GM19463 (cell line): ENCODE measurements around the gene IPO9.
"Not testable (repeated sequence)": the region's sequence is repeated elsewhere in the genome, so short reads cannot be mapped to it uniquely, and the experiment has no call there.

Source experiments
- ATAC-seq: cut with Tn5 transposase; IDR thresholded peaks from one replicate; pipeline ENCODE4 v1.9.1; 2021; ENCODE audit warnings: mild to moderate bottlenecking, moderate library complexity; ENCODE audit not compliant: unreplicated experiment

Gene IPO9

DNA sequence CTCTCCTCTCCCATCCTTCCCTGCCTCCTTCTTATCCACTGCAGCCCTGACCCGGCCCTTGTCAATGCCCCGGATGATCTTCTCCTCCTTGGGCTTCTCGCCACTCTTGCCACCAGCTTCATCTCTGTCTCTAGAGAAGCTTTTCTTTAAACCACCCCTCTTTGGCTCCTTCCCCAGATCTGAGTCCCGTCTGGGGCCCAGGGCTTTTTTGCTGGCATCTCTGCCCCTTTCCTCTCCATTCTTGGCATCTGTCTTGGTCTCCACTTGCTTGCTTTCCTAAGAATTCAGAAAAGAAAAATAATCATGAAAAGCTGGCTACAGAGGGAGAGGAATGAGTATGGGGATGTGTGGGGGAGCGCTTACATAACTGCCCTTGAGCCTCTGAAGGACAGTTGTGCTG, 71.5 kb downstream of the IPO9 start:
- ATAC-seq, result no peak

DNA sequence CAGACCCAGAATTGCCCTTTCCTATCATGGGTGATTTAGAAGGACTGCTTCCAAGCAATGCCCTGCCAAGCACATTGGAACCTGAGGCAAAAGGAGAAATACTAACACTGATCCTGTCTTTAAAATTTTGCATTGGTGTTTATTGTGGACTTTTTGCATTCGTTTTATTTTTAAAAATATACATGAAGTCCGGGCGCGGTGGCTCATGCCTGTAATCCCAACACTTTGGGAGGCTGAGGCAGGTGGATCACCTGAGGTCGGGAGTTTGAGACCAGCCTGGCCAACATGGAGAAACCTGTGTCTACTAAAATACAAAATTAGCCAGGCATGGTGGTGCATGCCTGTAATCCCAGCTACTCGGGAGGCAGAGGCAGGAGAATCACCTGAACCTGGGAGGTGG, 72.1 kb downstream of the IPO9 start:
- ATAC-seq, result not testable (repeated sequence)

DNA sequence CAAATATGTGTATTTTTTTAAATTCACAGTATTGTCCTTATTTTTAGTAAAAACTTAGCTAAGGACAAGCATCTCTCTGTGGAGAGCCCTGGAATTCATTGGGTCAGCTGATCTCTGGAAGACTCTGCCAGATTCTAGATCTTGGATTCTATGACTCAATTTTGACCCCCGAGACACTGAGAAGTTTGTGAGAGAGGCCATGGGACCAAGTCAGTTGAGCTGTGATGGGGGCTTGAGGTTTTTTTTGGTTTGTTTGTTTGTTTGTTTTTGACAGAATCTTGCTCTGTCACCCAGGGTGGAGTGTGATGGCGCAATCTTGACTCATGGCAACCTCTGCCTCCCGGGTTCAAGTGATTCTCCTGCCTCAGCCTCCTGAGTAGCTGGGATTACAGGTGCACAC, 73.2 kb downstream of the IPO9 start:
- no peak for ATAC-seq

DNA sequence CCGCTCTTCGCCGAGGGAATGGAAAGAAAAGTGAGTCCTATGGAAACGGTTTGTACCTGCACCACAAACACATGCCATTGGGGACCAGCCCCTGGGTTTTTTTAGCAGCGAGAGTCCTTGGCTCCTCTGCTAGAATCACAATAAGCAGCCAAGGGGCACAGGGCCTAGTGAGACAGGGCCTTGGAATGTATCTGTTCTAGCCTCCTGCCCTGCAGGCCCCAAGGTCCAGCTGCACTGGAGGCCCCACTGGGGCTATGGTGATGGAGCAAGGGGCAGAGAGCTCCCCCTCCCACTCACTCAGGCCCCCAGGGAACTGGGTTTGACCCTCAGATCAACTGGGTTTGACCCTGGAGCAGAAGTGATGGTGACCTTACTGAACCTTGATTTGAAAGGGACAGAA, 74.2 kb downstream of the IPO9 start:
- no peak for ATAC-seq

DNA sequence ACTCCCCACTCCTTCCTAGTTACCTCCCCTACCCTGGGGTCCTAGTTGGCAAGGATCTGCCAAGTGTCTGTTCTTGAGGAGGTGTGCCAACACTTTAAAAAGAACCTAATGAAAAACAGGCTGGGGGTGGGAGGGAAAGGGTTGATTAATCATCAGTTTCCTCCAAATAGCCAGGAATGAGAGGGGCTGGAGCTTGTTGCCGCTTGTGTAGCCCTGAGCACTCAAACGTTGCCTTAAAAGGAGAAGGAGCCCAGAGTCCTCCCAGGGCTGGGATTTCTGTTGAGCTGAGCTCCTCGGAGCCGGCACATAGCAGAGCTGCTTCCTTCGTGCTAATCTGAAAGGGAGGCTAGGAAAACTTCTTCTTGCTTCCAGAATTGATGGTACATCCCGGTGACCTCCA, 75.6 kb downstream of the IPO9 start:
- ATAC-seq, result no peak

DNA sequence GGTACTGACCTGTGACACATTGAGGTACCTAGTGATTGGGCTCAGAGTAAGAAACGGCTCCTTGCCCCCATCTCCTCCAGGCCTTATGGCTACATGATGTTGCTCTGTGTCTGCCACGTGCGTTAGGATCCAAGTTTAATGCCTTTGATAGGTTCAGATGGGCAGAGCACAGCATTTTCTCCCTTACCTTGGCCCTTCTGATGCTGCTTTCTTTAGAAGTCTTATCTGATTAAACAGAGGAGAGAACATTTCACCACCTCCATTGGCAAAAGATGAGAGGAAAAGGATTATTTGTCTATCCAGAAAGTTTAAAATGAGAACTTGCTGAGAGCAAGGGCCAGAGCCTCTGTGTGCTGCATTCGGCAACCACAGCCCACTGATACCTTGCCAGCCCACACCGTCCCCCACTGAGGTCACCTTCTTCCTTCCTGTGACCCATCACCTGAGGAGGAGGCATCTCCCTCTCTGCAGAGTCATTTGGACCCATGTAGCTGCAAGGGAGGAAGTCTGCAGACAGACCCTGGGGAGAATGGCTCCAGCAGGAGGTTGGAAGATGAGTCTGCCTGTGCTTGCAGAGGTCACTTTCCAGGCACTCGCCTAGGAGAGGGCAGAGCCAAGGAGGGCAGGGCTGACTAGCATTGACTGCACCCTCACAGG, 76.4 kb downstream of the IPO9 start:
- ATAC-seq, result no peak

DNA sequence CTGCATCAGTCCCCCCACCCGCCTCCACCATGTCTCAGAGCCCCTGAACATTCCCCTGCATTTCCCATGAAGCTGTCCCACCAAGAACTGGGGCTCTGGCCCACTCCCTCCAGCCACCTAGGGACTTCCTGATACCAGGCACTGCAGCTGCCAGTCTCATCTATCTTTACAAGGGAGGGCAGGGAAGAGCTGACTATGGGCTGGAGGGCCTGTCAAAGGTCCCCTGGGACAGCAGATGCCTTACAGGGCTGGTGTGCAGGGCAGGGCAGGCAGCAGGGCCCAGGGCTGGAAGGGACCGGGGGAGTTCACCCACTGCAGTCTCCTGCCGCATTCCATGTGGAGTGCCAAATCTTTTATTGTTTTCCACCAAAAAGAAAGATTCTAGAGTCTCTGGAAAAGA, 77.4 kb downstream of the IPO9 start:
- ATAC-seq, result no peak

DNA sequence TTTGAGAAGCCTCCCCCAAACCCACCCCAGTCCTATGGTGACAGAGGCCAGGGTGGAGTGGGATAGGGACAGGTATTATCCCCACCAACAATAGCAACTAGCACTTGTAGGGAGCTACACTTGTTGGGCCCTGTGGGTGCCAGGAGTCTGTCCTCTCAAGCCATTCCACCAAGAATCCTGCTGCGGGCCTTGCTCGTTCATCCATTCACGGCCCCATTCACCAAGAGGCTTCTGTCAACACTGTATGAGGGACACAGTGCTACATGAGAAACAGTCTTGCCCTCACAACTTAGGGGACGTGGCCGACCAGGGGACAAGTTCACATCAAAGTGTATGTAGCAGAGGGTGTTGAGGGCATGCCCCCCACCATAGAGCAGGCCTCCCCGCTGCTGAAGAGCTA, 78.7 kb downstream of the IPO9 start:
- no peak for ATAC-seq

DNA sequence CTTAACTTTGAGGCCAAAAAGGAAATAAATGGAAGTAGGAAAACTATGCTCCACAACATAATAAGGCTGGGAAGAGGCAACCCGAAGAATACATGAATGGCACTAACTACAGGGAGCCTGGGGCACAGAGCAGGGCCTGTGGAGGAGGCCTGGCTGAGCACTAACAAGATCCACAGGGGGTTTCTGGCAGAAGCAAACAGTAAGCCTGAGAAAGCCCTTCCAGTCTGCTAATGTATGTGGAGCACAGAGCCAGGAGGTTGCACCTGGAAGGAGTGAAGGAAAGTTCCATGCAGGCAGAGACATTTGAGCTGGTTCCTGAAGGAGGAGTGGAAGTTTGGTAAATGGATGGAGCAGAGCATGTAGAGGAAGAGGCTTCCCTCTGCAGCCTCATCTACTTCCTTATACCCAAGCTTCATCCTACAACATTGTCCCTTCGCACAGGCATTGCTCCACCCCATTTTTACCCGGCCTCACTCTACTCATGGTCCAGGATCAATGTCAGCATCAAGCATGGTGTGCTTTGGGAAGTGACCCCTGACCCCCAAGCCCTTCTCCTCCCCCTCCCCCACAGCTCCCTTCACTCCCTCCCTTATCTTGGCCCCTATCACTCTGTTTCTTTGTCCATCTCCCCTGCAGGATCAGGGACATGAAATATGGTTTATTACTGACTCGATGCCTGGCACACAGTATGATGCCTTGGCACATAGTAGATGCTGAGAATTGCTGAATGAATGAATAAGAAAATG, 83.0 kb downstream of the IPO9 start:
- no peak for ATAC-seq

DNA sequence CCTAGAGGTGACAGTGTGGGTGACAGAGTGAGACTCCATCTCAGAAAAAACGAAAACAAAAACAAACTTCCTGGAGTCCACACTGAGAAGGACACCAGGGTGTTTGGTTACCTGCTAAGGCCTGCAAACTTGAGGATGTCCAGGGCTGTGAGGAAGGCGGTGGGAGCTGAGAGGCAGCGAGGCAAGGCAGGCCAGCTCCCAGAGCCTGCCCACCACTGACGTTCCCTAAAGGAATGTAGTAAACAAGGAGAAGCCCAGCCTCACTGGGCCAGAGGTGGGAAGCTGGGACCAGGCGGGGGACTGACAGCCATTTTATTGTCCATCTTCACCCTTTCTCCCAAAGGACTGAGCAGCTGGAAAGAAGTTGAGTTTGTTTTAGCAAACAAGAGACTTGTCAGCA, 83.9 kb downstream of the IPO9 start:
- no peak for ATAC-seq

DNA sequence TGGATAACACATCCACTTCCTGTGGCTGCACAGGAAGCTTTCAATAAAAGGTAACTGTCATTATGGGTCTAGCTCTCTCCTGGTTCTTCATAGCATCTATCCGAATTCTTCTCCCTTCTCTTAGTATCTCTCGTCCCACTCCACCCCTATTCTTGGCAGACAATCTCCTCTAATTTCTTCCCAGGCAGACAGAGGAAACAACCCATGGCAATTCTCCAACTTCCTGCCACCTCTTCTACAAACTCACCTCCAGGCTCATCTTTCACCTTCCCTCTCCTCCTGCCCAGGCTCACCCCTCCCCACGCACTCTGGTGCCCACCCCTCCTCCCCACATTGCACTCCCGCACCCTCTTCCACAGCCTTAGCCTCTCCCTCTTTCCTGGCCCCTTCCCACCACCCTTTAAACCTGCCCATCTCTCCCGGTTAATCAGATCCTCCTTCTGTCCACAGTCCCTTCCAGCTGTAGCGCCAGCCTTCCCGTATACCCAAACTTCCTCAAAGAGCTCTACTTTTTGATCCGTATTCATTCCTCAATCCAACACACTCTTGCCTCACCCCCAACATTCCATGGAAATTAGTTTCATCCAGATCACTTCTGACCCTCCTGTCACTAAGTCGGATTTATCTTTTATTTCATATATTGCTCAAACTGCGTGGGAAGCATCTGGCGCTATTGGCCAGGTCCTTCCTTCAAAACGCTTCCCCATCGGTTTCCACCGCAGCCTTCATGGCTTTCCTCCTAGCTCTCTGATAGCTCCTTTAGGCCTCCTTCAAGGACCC, 85.7 kb downstream of the IPO9 start:
- no peak for ATAC-seq

DNA sequence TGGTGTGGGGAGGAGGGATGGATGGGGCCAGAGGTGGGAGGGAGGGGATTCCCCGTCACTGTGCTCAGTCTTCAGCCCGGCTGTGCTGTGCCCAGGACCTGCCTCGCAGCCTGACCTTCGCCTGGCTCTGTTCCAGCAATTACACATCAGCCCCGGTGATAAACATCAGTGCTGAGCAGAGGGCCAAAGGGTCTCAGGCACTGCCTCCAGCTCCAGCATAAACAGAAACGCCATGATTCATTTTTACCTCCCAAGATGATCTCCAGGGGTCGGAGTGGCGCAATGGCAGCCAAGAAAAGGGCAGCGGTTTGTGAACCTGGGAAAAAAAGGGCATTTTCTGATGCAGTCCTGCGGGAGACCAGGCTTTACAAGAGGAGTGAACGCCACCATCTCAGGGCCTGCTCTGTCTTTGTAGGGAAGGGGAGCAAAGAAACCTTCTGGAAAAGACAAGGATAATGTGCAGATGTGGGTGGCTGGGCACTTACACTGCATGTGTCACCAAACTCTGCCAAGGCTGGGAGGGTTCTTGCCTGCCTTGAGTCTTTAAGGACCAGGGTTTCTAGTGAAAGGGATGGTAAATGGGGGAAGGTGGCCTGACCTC, 87.8 kb downstream of the IPO9 start:
- no peak for ATAC-seq

DNA sequence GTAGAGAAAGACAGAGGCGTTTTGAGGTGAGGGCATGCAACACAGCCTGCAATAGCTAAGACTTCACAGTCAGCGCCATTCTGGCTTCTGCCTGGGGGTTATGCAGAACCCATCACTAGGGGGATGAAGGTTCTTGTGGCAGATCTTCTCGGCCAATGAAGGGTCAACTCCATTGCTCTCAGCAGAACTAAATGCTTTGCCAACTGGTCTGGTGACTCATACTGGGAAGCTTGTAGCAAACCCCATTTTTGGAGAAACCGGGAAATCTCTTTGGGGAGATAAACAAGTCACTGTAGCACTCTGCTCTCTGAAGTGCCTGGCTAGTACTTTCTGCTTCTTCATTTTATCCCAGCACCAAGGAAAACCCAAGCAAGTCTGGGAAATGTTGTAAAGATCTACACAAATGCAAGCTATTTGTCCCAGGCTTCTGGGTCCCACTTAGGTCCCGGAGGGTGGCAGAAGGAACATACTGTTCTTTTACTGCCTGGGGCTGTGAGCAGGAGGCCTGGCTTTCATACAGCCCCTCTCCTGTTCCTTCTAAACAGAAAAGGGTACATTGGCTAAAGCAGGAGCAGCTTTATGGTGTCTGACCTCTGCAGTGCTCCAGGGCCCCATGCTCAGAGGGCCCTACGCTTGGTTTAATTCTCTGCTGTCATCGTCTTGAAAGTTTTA, 88.5 kb downstream of the IPO9 start:
- no peak for ATAC-seq

DNA sequence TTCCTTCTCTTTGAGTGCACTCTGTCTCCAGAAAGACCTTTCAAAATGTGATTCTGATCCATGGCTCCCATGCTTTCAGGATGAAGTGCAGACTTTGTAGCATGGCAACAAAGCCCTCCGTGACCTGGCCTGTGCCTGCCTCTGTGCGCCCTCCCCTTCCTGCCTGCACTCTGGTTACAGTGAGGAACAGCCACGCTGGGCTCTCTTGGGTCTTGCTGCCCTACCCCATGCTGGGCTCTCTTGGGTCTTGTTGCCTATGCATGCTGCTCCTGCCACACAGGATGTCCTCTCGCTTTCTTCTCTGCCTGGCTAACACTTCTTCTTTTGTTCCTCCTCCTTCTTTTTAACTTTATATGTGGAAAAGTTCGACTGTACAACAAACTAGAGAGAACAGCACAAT, 89.4 kb downstream of the IPO9 start:
- ATAC-seq, result no peak

DNA sequence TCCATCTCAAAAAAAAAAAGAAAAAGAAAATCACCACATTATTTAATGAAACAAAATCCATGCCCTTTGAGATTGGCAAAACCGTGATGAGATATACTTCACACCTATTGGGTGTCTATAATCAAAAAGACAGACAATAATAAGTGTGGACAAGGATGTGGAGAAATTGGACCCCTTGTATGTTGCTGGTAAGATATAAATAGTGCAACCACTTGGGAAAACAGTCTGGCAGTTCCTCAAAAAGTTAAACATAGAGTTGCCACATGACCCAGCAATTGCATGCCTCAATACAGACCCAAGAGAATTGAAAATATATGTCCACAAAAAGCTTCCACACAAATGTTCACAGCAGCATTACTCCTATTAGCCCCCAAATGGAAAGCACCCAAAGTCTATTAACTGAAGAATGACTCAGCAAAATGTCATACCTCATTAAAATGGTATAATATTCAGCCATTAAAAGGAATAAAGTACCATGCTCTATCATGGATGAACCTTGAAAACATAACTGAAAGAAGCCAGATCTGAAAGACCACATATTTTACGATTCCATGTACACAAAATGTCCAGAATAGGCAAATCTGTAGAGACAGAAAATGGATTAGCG, 93.1 kb downstream of the IPO9 start:
- no peak for ATAC-seq

DNA sequence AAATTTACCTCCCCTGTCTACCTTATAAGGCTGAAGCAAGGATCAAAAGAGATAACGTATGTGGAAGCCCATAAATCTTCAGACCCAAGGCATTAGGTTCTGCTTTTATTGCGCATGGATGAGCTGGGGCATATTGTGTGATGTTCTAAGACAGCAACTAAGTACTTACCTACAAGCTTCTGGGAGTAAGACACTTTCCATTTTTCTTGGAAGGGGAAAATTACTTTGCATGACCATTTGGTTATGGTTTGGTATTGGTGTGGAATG, 96.3 kb downstream of the IPO9 start:
- ATAC-seq, result no peak

DNA sequence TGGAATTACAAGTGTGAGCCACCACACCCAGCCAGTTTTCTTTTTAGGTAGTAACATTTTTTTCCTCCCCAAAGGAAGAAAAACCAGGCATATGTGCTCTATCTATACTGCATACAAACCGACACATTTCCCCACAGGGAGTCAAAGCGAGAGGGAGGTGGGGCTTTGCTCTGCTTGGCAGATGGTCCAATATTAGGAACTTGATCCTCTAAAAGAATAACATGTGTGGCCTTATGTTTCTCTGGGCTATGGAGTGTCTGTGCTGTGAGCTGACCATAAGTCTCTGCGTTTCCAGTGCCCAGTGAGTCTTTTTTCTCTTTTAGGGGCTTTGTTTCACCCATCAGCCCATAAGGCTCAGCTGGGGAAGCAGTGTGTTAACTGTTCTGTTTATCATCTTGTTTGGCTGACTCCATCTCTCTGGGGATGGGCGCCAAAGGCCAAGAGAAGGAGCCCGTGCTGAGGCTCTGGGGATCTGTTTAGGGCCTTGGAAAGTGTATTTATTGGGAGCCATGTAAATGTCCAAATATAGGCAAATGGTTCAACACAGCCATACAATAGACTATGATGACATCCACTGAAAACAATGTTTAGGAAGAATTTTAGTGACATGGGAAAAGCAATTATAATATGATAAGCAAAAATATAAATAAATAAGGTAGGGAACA, 97.2 kb downstream of the IPO9 start:
- ATAC-seq, result no peak

DNA sequence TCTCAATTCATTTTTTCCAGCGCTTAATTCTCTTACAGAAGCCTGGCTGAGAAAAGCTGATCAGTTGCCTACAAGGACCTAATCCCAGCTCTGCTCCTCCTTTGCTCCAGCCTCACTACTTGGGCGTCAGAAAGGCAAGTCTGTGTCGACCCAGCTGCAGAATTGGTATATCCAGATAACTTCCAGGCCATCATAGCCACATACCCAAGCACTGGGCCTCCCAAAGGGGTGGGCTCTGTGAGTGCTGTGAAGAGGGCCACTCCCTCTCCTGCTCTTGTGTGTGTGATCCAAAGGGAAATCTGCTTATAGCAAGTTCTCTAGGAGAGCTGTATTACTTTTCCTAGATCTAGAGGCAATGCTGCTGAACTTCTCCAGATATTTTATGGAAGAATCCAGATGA, 99.3 kb downstream of the IPO9 start:
- no peak for ATAC-seq

DNA sequence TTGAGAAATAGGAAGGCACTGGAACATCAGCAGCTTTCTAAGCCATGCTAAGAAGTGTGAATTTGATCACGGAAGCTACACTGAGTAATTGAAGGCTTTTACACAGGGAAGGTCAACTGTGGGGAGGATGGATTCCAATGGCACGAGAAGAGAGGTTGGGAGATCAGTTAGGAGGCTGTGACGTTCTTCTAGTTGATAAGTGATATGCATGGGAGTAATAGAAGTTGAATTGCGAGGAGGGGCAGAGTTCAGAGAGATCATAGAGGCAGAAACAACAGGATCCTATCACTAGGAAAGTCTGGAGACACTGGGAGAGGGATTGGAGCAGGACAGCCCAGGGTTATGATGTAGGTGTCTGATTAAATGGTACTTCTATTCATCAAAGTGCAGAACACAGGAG, 101.2 kb downstream of the IPO9 start:
- no peak for ATAC-seq

DNA sequence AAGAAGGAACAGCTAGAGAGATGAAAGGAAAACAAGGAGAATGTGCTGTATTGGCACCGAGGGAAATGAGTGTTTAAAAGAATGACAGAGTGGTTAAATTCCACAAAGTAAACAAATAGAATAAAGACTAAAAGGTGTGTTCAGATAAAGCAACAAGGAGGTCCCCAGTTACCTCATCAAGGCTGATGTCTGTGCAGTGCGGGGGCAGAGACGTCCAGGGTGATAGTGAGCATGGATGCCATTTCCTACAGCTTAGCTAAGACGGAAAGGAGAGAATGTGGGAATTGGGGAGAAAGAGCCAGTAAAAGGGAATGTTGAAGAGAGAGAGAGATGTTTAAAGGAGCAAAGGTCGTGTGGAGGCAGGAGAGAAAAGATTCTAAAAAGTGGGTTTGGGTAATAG, 101.8 kb downstream of the IPO9 start:
- ATAC-seq, result no peak
